SHP77 treated with DMSO at 0.1 percent for 48 hours (cell line): ENCODE results near the gene CHPF.
A peak's percentile ranks its signal among the peaks of the same experiment; 100 is the strongest.

ENCODE experiments used
- DNase-seq: peaks from one replicate; lab custom pipeline; 2025; lab: John Stamatoyannopoulos, UW

Gene CHPF

GRCh38 chr2:219496247-219496824 lies 47.3 kb downstream of the CHPF start:
- DNase-seq: no peak

- DNase-seq: peak; percentile 62
Observed at GRCh38 chr2:219495531-219496122, 48.0 kb downstream of the CHPF start.

DNA sequence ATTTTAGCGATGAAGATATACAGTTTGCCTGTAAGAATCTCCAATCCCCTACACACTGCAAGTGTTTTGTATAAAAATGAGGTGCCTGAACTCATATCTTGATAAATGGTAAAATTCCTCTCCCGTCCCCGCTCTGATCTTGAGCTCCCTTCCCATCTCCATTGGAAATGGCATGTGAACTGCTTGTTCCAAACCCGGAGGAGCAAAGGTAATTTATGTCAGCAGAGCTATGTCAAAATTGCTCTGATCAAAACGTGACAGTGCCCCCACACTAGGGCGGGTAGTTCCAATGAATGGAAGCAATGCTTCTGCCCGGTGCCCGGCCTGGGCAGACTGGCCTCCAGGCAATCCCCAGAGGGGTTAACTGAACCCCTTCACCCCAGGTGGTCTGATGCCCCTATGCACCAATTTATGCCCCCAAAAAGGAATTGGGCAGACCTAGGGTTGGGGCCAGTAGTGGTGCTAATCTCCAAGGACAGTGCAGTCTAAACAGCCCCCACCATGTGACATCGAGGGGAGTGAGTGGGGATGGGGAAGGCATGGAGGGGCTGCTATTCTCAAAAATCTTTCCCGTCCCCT lies 48.6 kb downstream of the CHPF start:
- DNase-seq: no peak

DNA sequence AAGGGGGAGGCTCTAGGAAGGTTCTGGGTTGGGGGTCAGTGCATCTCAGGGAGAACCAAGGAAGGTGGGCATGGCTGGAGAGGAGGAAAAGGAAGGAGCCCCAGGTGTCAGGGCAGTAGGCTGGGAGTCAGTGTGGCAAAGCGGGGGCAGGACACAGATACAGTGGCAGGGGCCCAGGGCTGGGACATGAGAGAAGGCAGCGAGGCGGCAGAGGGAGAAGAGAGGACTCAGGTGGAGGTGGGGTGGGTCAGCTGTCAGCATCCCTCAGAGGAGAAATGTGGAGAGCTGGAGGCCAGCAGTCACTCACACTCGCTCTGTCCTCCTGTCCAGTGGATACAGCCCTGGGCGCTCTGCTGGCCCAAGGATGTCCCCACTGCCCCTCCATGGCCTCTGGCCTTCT lies 50.5 kb downstream of the CHPF start:
- DNase-seq: no peak

- no peak for DNase-seq
Observed at GRCh38 chr2:219492575-219492974, 51.0 kb downstream of the CHPF start.

GRCh38 chr2:219491278-219491963 lies 52.2 kb downstream of the CHPF start:
- DNase-seq: no peak

GRCh38 chr2:219490600-219491130 lies 52.9 kb downstream of the CHPF start:
- DNase-seq: no peak

- no peak for DNase-seq
Observed at GRCh38 chr2:219490186-219490585, 53.4 kb downstream of the CHPF start.

- no peak for DNase-seq
Observed at GRCh38 chr2:219489315-219489714, 54.3 kb downstream of the CHPF start.
